Measurements from ENCODE around the gene SPHKAP.

The SPHKAP gene

GRCh38 chr2:228180181-228181097, 1.0 kb downstream of the SPHKAP start:
- no peak for TF ChIP-seq ZC3H10 (CRISPR knock-in tag; IDR thresholded peaks at IDR 0.05)
- ATAC-seq = peak; percentile 43

GRCh38 chr2:228167290-228167689, 14.2 kb downstream of the SPHKAP start:
- no peak for ATAC-seq
- no peak for TF ChIP-seq TSHZ2 (CRISPR knock-in tag; IDR thresholded peaks at IDR 0.05)
- TF ChIP-seq, protein P1, sequence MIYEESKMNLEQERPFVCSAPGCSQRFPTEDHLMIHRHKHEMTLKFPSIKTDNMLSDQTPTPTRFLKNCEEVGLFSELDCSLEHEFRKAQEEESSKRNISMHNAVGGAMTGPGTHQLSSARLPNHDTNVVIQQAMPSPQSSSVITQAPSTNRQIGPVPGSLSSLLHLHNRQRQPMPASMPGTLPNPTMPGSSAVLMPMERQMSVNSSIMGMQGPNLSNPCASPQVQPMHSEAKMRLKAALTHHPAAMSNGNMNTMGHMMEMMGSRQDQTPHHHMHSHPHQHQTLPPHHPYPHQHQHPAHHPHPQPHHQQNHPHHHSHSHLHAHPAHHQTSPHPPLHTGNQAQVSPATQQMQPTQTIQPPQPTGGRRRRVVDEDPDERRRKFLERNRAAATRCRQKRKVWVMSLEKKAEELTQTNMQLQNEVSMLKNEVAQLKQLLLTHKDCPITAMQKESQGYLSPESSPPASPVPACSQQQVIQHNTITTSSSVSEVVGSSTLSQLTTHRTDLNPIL (CRISPR knock-in tag; IDR thresholded peaks at IDR 0.05; ENCODE audit: low read depth) = no peak
- TF ChIP-seq ZNF8 (CRISPR knock-in tag; IDR thresholded peaks at IDR 0.05) = no peak
- TF ChIP-seq ZNF70 (CRISPR knock-in tag; IDR thresholded peaks at IDR 0.05) = no peak
- TF ChIP-seq BACH2 (CRISPR knock-in tag; IDR thresholded peaks at IDR 0.05; ENCODE audit: borderline replicate concordance) = no peak
- TF ChIP-seq TCF4 (CRISPR knock-in tag; IDR thresholded peaks at IDR 0.05; ENCODE audit: borderline replicate concordance) = no peak
- no peak for TF ChIP-seq POU6F1 (CRISPR knock-in tag; IDR thresholded peaks at IDR 0.05; ENCODE audit: borderline replicate concordance, low read depth)
- TF ChIP-seq ESRRG (CRISPR knock-in tag; IDR thresholded peaks at IDR 0.05) = no peak
- no peak for TF ChIP-seq GLIS3 (CRISPR knock-in tag; IDR thresholded peaks at IDR 0.05)
- TF ChIP-seq ZFP3 (CRISPR knock-in tag; IDR thresholded peaks at IDR 0.05) = no peak
- TF ChIP-seq SNAI2 (CRISPR knock-in tag; IDR thresholded peaks at IDR 0.05) = no peak
- no peak for TF ChIP-seq TOX (CRISPR knock-in tag; IDR thresholded peaks at IDR 0.05; ENCODE audit: borderline replicate concordance)
- TF ChIP-seq ZFP30 (CRISPR knock-in tag; IDR thresholded peaks at IDR 0.05) = no peak
- TF ChIP-seq ZNF565 (CRISPR knock-in tag; conservative IDR thresholded peaks at IDR 0.05; ENCODE audit: low read depth) = no peak
- no peak for TF ChIP-seq ARNTL (CRISPR knock-in tag; IDR thresholded peaks at IDR 0.05; ENCODE audit: borderline replicate concordance, low read depth)
- TF ChIP-seq, protein P2, sequence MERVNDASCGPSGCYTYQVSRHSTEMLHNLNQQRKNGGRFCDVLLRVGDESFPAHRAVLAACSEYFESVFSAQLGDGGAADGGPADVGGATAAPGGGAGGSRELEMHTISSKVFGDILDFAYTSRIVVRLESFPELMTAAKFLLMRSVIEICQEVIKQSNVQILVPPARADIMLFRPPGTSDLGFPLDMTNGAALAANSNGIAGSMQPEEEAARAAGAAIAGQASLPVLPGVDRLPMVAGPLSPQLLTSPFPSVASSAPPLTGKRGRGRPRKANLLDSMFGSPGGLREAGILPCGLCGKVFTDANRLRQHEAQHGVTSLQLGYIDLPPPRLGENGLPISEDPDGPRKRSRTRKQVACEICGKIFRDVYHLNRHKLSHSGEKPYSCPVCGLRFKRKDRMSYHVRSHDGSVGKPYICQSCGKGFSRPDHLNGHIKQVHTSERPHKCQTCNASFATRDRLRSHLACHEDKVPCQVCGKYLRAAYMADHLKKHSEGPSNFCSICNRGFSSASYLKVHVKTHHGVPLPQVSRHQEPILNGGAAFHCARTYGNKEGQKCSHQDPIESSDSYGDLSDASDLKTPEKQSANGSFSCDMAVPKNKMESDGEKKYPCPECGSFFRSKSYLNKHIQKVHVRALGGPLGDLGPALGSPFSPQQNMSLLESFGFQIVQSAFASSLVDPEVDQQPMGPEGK (CRISPR knock-in tag; IDR thresholded peaks at IDR 0.05; ENCODE audit: borderline replicate concordance) = no peak
- no peak for TF ChIP-seq OSR1 (CRISPR knock-in tag; IDR thresholded peaks at IDR 0.05)
- TF ChIP-seq RARB (CRISPR knock-in tag; IDR thresholded peaks at IDR 0.05) = no peak
- no peak for TF ChIP-seq PPARA (CRISPR knock-in tag; IDR thresholded peaks at IDR 0.05; ENCODE audit: borderline replicate concordance)
- TF ChIP-seq, protein P3, sequence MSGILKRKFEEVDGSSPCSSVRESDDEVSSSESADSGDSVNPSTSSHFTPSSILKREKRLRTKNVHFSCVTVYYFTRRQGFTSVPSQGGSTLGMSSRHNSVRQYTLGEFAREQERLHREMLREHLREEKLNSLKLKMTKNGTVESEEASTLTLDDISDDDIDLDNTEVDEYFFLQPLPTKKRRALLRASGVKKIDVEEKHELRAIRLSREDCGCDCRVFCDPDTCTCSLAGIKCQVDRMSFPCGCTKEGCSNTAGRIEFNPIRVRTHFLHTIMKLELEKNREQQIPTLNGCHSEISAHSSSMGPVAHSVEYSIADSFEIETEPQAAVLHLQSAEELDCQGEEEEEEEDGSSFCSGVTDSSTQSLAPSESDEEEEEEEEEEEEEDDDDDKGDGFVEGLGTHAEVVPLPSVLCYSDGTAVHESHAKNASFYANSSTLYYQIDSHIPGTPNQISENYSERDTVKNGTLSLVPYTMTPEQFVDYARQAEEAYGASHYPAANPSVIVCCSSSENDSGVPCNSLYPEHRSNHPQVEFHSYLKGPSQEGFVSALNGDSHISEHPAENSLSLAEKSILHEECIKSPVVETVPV (CRISPR knock-in tag; IDR thresholded peaks at IDR 0.05) = no peak

DNA sequence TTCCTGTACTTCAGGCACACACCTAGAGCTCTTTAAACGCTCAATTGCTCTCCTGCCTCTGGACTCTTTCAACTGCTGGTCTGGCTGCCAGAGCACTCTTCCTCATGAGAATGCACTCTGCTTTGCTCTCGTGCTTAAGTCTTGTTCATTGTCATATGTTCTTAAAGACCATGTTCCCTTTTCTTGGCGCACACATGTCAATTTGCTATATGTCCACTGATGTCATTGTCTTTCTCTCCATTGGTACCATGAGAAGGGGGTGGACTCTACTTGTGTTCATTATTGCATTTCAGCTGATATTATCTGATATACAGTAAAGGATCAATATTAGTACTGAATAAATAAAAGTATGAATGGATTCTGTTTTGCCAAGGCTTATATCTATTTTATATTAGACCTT, 16.8 kb downstream of the SPHKAP start:
- no peak for ATAC-seq
- TF ChIP-seq SNAI2 (CRISPR knock-in tag; IDR thresholded peaks at IDR 0.05) (no peak), ISL1 (CRISPR knock-in tag; IDR thresholded peaks at IDR 0.05) (no peak), ZNF70 (CRISPR knock-in tag; IDR thresholded peaks at IDR 0.05) (no peak), OSR1 (CRISPR knock-in tag; IDR thresholded peaks at IDR 0.05) (no peak), GLIS3 (CRISPR knock-in tag; IDR thresholded peaks at IDR 0.05) (no peak), TCF4 (CRISPR knock-in tag; IDR thresholded peaks at IDR 0.05; ENCODE audit: borderline replicate concordance) (no peak), CSDC2 (CRISPR knock-in tag; IDR thresholded peaks at IDR 0.05) (no peak), ZC3H10 (CRISPR knock-in tag; IDR thresholded peaks at IDR 0.05) (no peak), ZNF8 (CRISPR knock-in tag; IDR thresholded peaks at IDR 0.05) (no peak), ZFP3 (CRISPR knock-in tag; IDR thresholded peaks at IDR 0.05) (no peak), PPARA (CRISPR knock-in tag; IDR thresholded peaks at IDR 0.05; ENCODE audit: borderline replicate concordance) (no peak)
- TF ChIP-seq, protein P1 (CRISPR knock-in tag; IDR thresholded peaks at IDR 0.05; ENCODE audit: low read depth) = no peak

Measured in SK-N-SH treated with all-trans-retinoic acid at 6 μM for 48 hours (cell line).